HepG2 (cell line): Measurements from ENCODE around the gene TTLL11. TPM values are rescaled to one million over a fixed set of nuclear protein-coding genes. Genes with fewer than 3 reads are reported as not detected.

Experiments
- ATAC-seq: fragments of 200-7000 bp; cut with Tn5 transposase; 3 replicates; pipeline ENCODE4 v1.9.1; 2020; ENCODE audit warnings: mild to moderate bottlenecking, moderate library complexity
- BruUV-seq: library from RNA; stranded (reverse); fragments of 400-500 nt; replicated peaks from 2 replicates; lab custom pipeline; 2021; lab: Mats Ljungman, UMichigan
- CTCF ChIA-PET: fragments of 300-600 bp; formaldehyde crosslinking; extraction: SDS; loops from one replicate; lab custom pipeline; 2021; ENCODE audit warnings: low total read pairs, inconsistent platforms, low intra/inter-chr PET ratio; lab: Yijun Ruan, JAX
- POLR2A ChIA-PET: fragments of 350-600 bp; sonication (Branson Sonifier 250); formaldehyde crosslinking; loops from one replicate; lab custom pipeline; 2020; ENCODE audit warnings: antibody characterized with exemption, inconsistent platforms; lab: Yijun Ruan, JAX
- DNase-seq: peaks from one replicate; pipeline ENCODE4 v3.0.0-alpha.2; 2015; ENCODE audit warnings: low spot score
- FAIRE-seq: peaks from 3 replicates; lab custom pipeline; 2011; peaks lifted over from hg19 to GRCh38; lab: Jason Lieb, UNC
- H2AFZ ChIP-seq: one replicate; pipeline ENCODE4 v1.6.1; 2011; ENCODE audit warnings: low read length, inconsistent platforms
- H3K27ac ChIP-seq: fragments of 300-600 bp; 3 replicates; pipeline ENCODE4 v1.8.0; 2011; ENCODE audit warnings: mixed run types, mild to moderate bottlenecking, mixed read lengths, low read length, inconsistent platforms; ENCODE audit not compliant: insufficient read depth; ENCODE audit errors: extremely low read length
- H3K27me3 ChIP-seq, 2 experiments: fragments of 200-600 bp in 1 of 2; 2 replicates in 1 of 2; 3 replicates in 1 of 2; pipeline versions ENCODE4 v1.6.0 to v1.8.0; 2011; ENCODE audit warnings: low read length in 2 of 2, mild to moderate bottlenecking in 2 of 2, moderate library complexity in 2 of 2, inconsistent platforms in 1 of 2; ENCODE audit not compliant: insufficient read depth in 2 of 2, control insufficient read depth in 1 of 2
- H3K36me3 ChIP-seq, 2 experiments: fragments of 200-600 bp in 1 of 2; replicated peaks in 1 of 2; 2 replicates in 1 of 2; 3 replicates in 1 of 2; pipeline versions ENCODE4 v1.5.1 to v1.8.0; 2011; ENCODE audit warnings: low read length in 2 of 2, inconsistent platforms in 1 of 2; ENCODE audit not compliant: insufficient read depth in 2 of 2, control insufficient read depth in 1 of 2
- H3K4me1 ChIP-seq: 2 replicates; pipeline ENCODE4 v1.5.1; 2012; ENCODE audit warnings: low read length, inconsistent platforms; ENCODE audit not compliant: insufficient read depth
- H3K4me2 ChIP-seq: 2 replicates; pipeline ENCODE4 v1.6.0; 2011; ENCODE audit warnings: low read depth, low read length, inconsistent platforms
- H3K4me3 ChIP-seq, 3 experiments: fragments of 200-600 bp in 1 of 3; sonication (generic), shearing (Covaris generic) in 1 of 3; replicated peaks in 1 of 3; 2 replicates each; pipeline ENCODE4 v1.5.1; 2011 to 2016; ENCODE audit warnings: low read length in 3 of 3, inconsistent platforms in 2 of 3, low read depth in 2 of 3, mild to moderate bottlenecking in 2 of 3, control low read depth in 1 of 3, mixed read lengths in 1 of 3; ENCODE audit not compliant: insufficient read depth in 1 of 3
- H3K79me2 ChIP-seq: one replicate; pipeline ENCODE4 v1.6.1; 2011; ENCODE audit warnings: low read length, inconsistent platforms; ENCODE audit not compliant: insufficient read depth
- H3K9ac ChIP-seq: 2 replicates; pipeline ENCODE4 v1.6.0; 2011; ENCODE audit warnings: mild to moderate bottlenecking, low read depth, low read length, inconsistent platforms; ENCODE audit not compliant: insufficient read depth
- H3K9me3 ChIP-seq: 2 replicates; pipeline ENCODE4 v1.5.1; 2012; ENCODE audit warnings: mild to moderate bottlenecking, low read length
- H4K20me1 ChIP-seq: 2 replicates; pipeline ENCODE4 v1.6.0; 2011; ENCODE audit warnings: inconsistent platforms, mild to moderate bottlenecking, low read length, moderate library complexity; ENCODE audit not compliant: insufficient read depth
- MLLT10 ChIP-seq: sonication (generic); formaldehyde crosslinking; IDR thresholded peaks from 2 replicates; pipeline ENCODE4 v1.4.0; 2020; ENCODE audit warnings: missing genetic modification reagents
- RFXANK ChIP-seq: IDR thresholded peaks from 2 replicates; pipeline ENCODE4 v1.6.1; 2016
- U2AF1 ChIP-seq: fragments of 200-400 bp; formaldehyde crosslinking; optimal IDR thresholded peaks from 2 replicates; pipeline ENCODE3; 2017; ENCODE audit warnings: mild to moderate bottlenecking, low read depth, low read length
- ZNF737 ChIP-seq: sonication (generic); formaldehyde crosslinking; IDR thresholded peaks from 2 replicates; pipeline ENCODE4 v1.5.0; 2020; ENCODE audit warnings: missing genetic modification reagents, mild to moderate bottlenecking, borderline replicate concordance
- WGBS: methylation state at CpG from one replicate; pipeline ENCODE4 v1.1.6; 2017; ENCODE audit warnings: low lambda C conversion rate; 5-methylcytosine and 5-hydroxymethylcytosine counted together
- in situ Hi-C: cut with HindIII; loops from 2 replicates; pipeline ENCODE4 v1.10.0; 2017; ENCODE audit warnings: low pct_unique_long_range_greater_than_20kb; ENCODE audit not compliant: extremely low pct_ligation_motif_present
- intact Hi-C: fragments of 100-400 bp; cut with micrococcal nuclease; formaldehyde crosslinking; loops from one replicate; pipeline ENCODE4 v1.10.0; 2022; ENCODE audit not compliant: unreplicated experiment
- polyA plus RNA-seq, 8 experiments: library from polyadenylated mRNA; depleted of rRNA in 3 of 8; stranded (reverse) in 7 of 8; unstranded in 1 of 8; fragments of >200 nt; fragmentation: Illumina TruSeq in 4 of 8; extraction: Trizol in 4 of 8; gene quantifications; 2 replicates each; pipeline versions ENCODE4 v1.2.1 to v1.2.3, GENCODE V29; 2011 to 2016; ENCODE audit warnings: low read depth in 4 of 8, missing spikeins in 1 of 8, mixed read lengths in 1 of 8; ENCODE audit not compliant: insufficient read depth in 1 of 8
- total RNA-seq, 5 experiments: library from RNA; depleted of rRNA; stranded (reverse); fragments of >200 nt; fragmentation: Illumina TruSeq; extraction: Trizol; gene quantifications; 2 replicates each; pipeline ENCODE4 v1.2.3, GENCODE V29; 2016; ENCODE audit warnings: low read depth in 1 of 5
- TF ChIP-seq, protein P1 (sequence below): sonication (generic); formaldehyde crosslinking; IDR thresholded peaks from 2 replicates; pipeline ENCODE4 v1.4.0; 2020; ENCODE audit warnings: mild to moderate bottlenecking, missing genetic modification reagents, borderline replicate concordance
- TF ChIP-seq, protein P2 (sequence below): sonication (generic); formaldehyde crosslinking; IDR thresholded peaks from 2 replicates; pipeline ENCODE4 v1.4.0; 2020; ENCODE audit warnings: missing genetic modification reagents

Gene TTLL11
- total and polyA plus RNA-seq, 2 of the 13 experiments (the other 11 are each of a cell fraction or from before 2014, with no cell fraction given), result 4.5 to 5.2 TPM

DNA sequence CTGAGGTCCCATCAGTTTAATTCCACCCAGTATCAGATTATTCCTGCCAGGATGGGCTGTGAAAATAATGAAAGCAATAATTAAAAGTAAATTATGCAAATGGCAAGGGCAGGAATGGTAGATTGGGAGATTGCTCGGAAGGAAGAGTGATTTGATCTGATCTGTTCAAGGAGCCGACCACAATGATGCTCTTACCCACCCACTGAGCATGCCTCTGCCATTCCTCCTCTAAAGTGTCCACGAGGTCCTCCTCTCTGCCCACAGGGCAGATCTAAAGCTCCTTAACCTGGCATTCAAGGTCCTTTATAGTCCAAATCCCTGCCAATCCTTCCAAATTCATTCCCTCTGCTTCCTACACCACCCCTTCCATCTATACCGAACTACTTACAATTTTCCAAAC, 147.8 kb downstream of the TTLL11 start (continued):
- TF ChIP-seq, protein P1, sequence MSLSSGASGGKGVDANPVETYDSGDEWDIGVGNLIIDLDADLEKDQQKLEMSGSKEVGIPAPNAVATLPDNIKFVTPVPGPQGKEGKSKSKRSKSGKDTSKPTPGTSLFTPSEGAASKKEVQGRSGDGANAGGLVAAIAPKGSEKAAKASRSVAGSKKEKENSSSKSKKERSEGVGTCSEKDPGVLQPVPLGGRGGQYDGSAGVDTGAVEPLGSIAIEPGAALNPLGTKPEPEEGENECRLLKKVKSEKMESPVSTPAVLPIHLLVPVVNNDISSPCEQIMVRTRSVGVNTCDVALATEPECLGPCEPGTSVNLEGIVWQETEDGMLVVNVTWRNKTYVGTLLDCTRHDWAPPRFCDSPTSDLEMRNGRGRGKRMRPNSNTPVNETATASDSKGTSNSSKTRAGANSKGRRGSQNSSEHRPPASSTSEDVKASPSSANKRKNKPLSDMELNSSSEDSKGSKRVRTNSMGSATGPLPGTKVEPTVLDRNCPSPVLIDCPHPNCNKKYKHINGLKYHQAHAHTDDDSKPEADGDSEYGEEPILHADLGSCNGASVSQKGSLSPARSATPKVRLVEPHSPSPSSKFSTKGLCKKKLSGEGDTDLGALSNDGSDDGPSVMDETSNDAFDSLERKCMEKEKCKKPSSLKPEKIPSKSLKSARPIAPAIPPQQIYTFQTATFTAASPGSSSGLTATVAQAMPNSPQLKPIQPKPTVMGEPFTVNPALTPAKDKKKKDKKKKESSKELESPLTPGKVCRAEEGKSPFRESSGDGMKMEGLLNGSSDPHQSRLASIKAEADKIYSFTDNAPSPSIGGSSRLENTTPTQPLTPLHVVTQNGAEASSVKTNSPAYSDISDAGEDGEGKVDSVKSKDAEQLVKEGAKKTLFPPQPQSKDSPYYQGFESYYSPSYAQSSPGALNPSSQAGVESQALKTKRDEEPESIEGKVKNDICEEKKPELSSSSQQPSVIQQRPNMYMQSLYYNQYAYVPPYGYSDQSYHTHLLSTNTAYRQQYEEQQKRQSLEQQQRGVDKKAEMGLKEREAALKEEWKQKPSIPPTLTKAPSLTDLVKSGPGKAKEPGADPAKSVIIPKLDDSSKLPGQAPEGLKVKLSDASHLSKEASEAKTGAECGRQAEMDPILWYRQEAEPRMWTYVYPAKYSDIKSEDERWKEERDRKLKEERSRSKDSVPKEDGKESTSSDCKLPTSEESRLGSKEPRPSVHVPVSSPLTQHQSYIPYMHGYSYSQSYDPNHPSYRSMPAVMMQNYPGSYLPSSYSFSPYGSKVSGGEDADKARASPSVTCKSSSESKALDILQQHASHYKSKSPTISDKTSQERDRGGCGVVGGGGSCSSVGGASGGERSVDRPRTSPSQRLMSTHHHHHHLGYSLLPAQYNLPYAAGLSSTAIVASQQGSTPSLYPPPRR (CRISPR knock-in tag), result no peak
- TF ChIP-seq, protein P2, sequence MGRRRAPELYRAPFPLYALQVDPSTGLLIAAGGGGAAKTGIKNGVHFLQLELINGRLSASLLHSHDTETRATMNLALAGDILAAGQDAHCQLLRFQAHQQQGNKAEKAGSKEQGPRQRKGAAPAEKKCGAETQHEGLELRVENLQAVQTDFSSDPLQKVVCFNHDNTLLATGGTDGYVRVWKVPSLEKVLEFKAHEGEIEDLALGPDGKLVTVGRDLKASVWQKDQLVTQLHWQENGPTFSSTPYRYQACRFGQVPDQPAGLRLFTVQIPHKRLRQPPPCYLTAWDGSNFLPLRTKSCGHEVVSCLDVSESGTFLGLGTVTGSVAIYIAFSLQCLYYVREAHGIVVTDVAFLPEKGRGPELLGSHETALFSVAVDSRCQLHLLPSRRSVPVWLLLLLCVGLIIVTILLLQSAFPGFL, result no peak

DNA sequence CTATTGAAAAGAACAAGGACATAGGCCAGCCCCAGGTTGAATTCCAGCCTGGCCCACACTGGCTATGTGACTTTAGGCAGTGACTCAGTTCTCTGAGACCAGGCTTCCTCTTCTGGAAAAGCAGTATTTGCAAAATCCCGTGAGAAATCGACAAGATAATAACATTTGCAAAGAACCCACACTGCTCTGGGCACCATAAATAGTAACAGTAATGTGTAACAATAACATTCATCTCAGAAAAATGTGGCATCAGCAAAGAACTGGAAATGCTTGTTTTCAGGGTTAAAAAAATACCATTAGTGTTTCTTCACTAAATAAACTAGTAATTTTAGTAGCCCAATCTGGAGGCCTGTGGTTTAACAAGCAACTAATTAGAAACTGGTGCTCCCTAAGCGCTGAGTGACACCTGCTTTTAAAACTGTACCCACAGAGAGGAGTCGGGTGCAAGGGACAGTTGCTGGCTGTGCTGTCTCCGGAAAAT, 148.4 kb downstream of the TTLL11 start:
- Histone ChIP-seq H2AFZ (no peak overlapping the region), H3K9me3 (no peaks in the 10 kb centered on the region), H3K27me3 (peaks cover 0 to 1% of the 10 kb centered on the region in 2 experiments; a peak in 2 of 5 replicates), H3K9ac (no peak overlapping the region)
- BruUV-seq, result no TSS peak
- no peak for FAIRE-seq
- TF ChIP-seq U2AF1 (no peak), RFXANK (no peak), ZNF737 (CRISPR knock-in tag) (no peak), MLLT10 (CRISPR knock-in tag) (no peak)
- TF ChIP-seq, all 625 proteins: peak for 0
- intact Hi-C loops (no loop called here), in situ Hi-C loops (no loop called here)
- Histone ChIP-seq H3K27ac (no peak overlapping the region), H3K79me2 (no peaks in the 10 kb centered on the region), H3K4me3 (no peak overlapping the region), H3K4me2 (no peak overlapping the region), H3K4me1 (peaks cover 20% of the 10 kb centered on the region), H4K20me1 (no peaks in the 10 kb centered on the region), H3K36me3 (no peaks in the 10 kb centered on the region)
- DNase-seq (no peak), ATAC-seq (no peak)
- ChIA-PET CTCF (no interaction called here), POLR2A (no interaction called here)
- 34% methylated on average over 5 of the region's 5 CpGs for WGBS
